HUES6 (cell line): ENCODE results near the gene ZFAND5.

Experiments
- H3K27ac ChIP-seq: 2 replicates; pipeline ENCODE4 v1.7.0; 2013; ENCODE audit warnings: low read depth, mild to moderate bottlenecking, low read length, inconsistent platforms
- H3K27me3 ChIP-seq: 2 replicates; pipeline ENCODE4 v1.6.1; 2013; ENCODE audit warnings: low read length; ENCODE audit not compliant: control insufficient read depth, insufficient read depth
- H3K36me3 ChIP-seq: 2 replicates; pipeline ENCODE4 v1.6.1; 2013; ENCODE audit warnings: low read length; ENCODE audit not compliant: control insufficient read depth, insufficient read depth
- H3K4me1 ChIP-seq: 2 replicates; pipeline ENCODE4 v1.6.1; 2013; ENCODE audit warnings: low read length; ENCODE audit not compliant: control insufficient read depth, insufficient read depth
- H3K4me3 ChIP-seq: 2 replicates; pipeline ENCODE4 v1.5.1; 2013; ENCODE audit warnings: low read depth, low read length
- H3K9ac ChIP-seq: one replicate; pipeline ENCODE4 v1.6.1; 2013; ENCODE audit warnings: mild to moderate bottlenecking, low read length
- H3K9me3 ChIP-seq: 2 replicates; pipeline ENCODE4 v1.6.1; 2013; ENCODE audit warnings: low read depth, low read length; ENCODE audit not compliant: control insufficient read depth, insufficient read depth

ZFAND5 gene

GRCh38 chr9:72304538-72304937, 60.5 kb downstream of the ZFAND5 start:
- H3K4me3 ChIP-seq, result no peak overlapping the region
- H3K9me3 ChIP-seq, result no peaks in the 10 kb centered on the region
- no peak overlapping the region for H3K9ac ChIP-seq
- H3K4me1 ChIP-seq, result no peaks in the 10 kb centered on the region; the same call in 1 of the 2 replicates
- H3K36me3 ChIP-seq, result no peaks in the 10 kb centered on the region
- H3K27ac ChIP-seq, result no peak overlapping the region
- no peaks in the 10 kb centered on the region for H3K27me3 ChIP-seq
